ENCODE measurements around the gene UBE2K. TPM values are rescaled to one million over a fixed set of nuclear protein-coding genes. Genes with fewer than 3 reads are reported as not detected.
A peak's percentile ranks its signal among the peaks of the same experiment; 100 is the strongest.

UBE2K gene
- total RNA-seq, 1 experiment from 2014 or later = 151 TPM

DNA sequence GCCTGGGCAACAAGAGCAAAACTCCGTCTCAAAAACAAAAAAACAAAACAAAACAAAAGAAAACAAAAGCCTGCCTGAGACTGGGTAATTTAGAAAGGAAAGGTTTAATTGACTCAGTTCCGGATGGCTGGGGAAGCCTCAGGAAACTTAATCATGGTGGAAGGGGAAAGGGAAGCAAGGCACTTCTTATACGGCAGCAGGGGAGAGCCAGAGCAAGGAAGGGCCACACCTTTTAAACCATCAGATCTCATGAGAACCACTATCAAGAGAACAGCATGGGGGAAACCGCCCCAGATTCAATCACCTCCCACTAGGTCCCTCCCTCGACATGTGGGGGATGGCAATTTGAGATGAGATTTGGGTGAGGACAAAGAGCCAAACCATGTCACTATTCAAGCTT, 122.2 kb downstream of the UBE2K start:
- no peak overlapping the region for H3K18ac ChIP-seq (ENCODE audit: insufficient read length, low read depth, low read length)
- no peak overlapping the region for H3K23ac ChIP-seq (ENCODE audit: insufficient read length, low read depth, low read length)
- H3K9ac ChIP-seq (ENCODE audit: extremely low read depth, insufficient read length, low read length) = no peak overlapping the region
- Mint-ChIP-seq H3K27me3 (ENCODE audit: low read depth) (no peaks in the 10 kb centered on the region), H3K9me3 (no peaks in the 10 kb centered on the region), H3K4me1 (peaks cover 10 to 15% of the 10 kb centered on the region in 2 experiments), H3K27ac (peak overlapping the region; percentile 60 to 97 (median 91); a peak in 6 of 7 replicates), H3K4me3 (no peak overlapping the region), H3K36me3 (ENCODE audit: insufficient read depth in 1 of 3, low read depth in 3 of 3) (peaks cover 6 to 14% (median 10%) of the 10 kb centered on the region in 3 experiments; a peak in 5 of 7 replicates)
- H4K5ac ChIP-seq (ENCODE audit: insufficient read length, low read depth, low read length) = no peak overlapping the region
- H2BK15ac ChIP-seq (ENCODE audit: low read depth, low read length) = no peak overlapping the region
- no peaks in the 10 kb centered on the region for H3K23me2 ChIP-seq (ENCODE audit: insufficient read length, low read depth, low read length, poor library complexity, severe bottlenecking)
- H3K4ac ChIP-seq (ENCODE audit: low read depth, low read length) = no peak overlapping the region
- H3K4me2 ChIP-seq (ENCODE audit: insufficient read depth, insufficient read length, low read length) = no peak overlapping the region
- no peak overlapping the region for H2BK5ac ChIP-seq (ENCODE audit: insufficient read length, low read length)
- no peaks in the 10 kb centered on the region for H3K79me2 ChIP-seq (ENCODE audit: insufficient read depth, low read length)
- no peak overlapping the region for H2AFZ ChIP-seq (ENCODE audit: low read length)
- DNase-seq = peak; percentile 41
- H2BK120ac ChIP-seq (ENCODE audit: low read depth, low read length, poor library complexity, severe bottlenecking) = no peak overlapping the region
- H3K27ac ChIP-seq (ENCODE audit: insufficient read length, low read depth, low read length) = no peak overlapping the region
- H3K14ac ChIP-seq (ENCODE audit: insufficient read depth, low read length) = no peak overlapping the region
- no peak overlapping the region for H2BK12ac ChIP-seq (ENCODE audit: insufficient read length, low read depth, low read length)
- no peaks in the 10 kb centered on the region; the same call in 1 of the 2 replicates for H3K4me1 ChIP-seq (ENCODE audit: insufficient read depth, low read length)
- H4K20me1 ChIP-seq (ENCODE audit: control insufficient read depth, insufficient read depth, insufficient read length) = no peaks in the 10 kb centered on the region
- H4K91ac ChIP-seq (ENCODE audit: insufficient read length, low read depth, low read length) = no peak overlapping the region
- H3T11ph ChIP-seq (ENCODE audit: low read length) = no peak overlapping the region
- no peaks in the 10 kb centered on the region for H3K9me3 ChIP-seq (ENCODE audit: control insufficient read depth, low read depth, low read length)
- H3K56ac ChIP-seq (ENCODE audit: insufficient read length, low read depth, low read length) = no peak overlapping the region
- H4K8ac ChIP-seq (replicated peaks; ENCODE audit: insufficient read length, low read depth, low read length) = no peak overlapping the region
- TF ChIP-seq, protein P1, sequence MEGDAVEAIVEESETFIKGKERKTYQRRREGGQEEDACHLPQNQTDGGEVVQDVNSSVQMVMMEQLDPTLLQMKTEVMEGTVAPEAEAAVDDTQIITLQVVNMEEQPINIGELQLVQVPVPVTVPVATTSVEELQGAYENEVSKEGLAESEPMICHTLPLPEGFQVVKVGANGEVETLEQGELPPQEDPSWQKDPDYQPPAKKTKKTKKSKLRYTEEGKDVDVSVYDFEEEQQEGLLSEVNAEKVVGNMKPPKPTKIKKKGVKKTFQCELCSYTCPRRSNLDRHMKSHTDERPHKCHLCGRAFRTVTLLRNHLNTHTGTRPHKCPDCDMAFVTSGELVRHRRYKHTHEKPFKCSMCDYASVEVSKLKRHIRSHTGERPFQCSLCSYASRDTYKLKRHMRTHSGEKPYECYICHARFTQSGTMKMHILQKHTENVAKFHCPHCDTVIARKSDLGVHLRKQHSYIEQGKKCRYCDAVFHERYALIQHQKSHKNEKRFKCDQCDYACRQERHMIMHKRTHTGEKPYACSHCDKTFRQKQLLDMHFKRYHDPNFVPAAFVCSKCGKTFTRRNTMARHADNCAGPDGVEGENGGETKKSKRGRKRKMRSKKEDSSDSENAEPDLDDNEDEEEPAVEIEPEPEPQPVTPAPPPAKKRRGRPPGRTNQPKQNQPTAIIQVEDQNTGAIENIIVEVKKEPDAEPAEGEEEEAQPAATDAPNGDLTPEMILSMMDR (conservative IDR thresholded peaks at IDR 0.05) = no peak
- H2AK5ac ChIP-seq (ENCODE audit: insufficient read length, low read length) = no peak overlapping the region
- no peak overlapping the region for H2BK20ac ChIP-seq (ENCODE audit: low read depth, low read length, poor library complexity, severe bottlenecking)
- H3K27me3 ChIP-seq (ENCODE audit: insufficient read depth, low read length) = no peaks in the 10 kb centered on the region
- no CpG with 5 or more reads among the region's 5 CpGs for WGBS (ENCODE audit: extremely low coverage, insufficient read length, low lambda C conversion rate)
- H3K79me1 ChIP-seq (ENCODE audit: insufficient read depth, low read depth, low read length, poor library complexity, severe bottlenecking) = no peaks in the 10 kb centered on the region

Measured in H9 (cell line).